Right lobe of liver (tissue), 6 donors: ENCODE results near the gene OPN1MW2. TPM values are rescaled to one million over a fixed set of nuclear protein-coding genes. Genes with fewer than 3 reads are reported as not detected.
"Not testable (repeated sequence)": the region's sequence is repeated elsewhere in the genome, so short reads cannot be mapped to it uniquely, and the experiment has no call there.

Experiments
- ATAC-seq, 4 donors: fragments of 200-7000 bp; cut with Tn5 transposase; one replicate each; pipeline ENCODE4 v1.9.1; 2020; ENCODE audit warnings: mild to moderate bottlenecking in 4 of 4, moderate library complexity in 4 of 4
- DNase-seq, 3 donors: peaks; one replicate each; pipeline ENCODE4 v3.0.0-alpha.2; 2020
- H3K27ac ChIP-seq, 3 donors: fragments of 200-600 bp; one replicate each; pipeline ENCODE4 v1.8.0; 2022
- H3K27me3 ChIP-seq, 2 donors: fragments of 200-600 bp; one replicate each; pipeline ENCODE4 v1.8.0; 2022
- H3K36me3 ChIP-seq, 4 donors: fragments of 200-600 bp; sonication (generic) in 1 of 4; one replicate each; pipeline versions ENCODE4 v1.5.1 to v1.8.0; 2017 to 2022; ENCODE audit warnings: control low read depth in 1 of 4
- H3K4me1 ChIP-seq, 4 donors: fragments of 200-600 bp; sonication (generic) in 1 of 4; one replicate each; pipeline versions ENCODE4 v1.5.1 to v1.8.0; 2017 to 2022; ENCODE audit warnings: control low read depth in 1 of 4
- H3K4me3 ChIP-seq, 3 donors: fragments of 200-600 bp; one replicate each; pipeline ENCODE4 v1.8.0; 2022
- H3K9me3 ChIP-seq, 4 donors: fragments of 200-600 bp; sonication (generic) in 1 of 4; one replicate each; pipeline versions ENCODE4 v1.5.1 to v1.8.0; 2017 to 2022; ENCODE audit warnings: control low read depth in 1 of 4
- WGBS: methylation state at CpG from one replicate; pipeline ENCODE4 v1.1.6; 2018; ENCODE audit warnings: low coverage, low lambda C conversion rate; ENCODE audit not compliant: insufficient coverage; ENCODE audit errors: missing lambda C conversion rate; 5-methylcytosine and 5-hydroxymethylcytosine counted together
- intact Hi-C, 2 donors: fragments of 100-400 bp; cut with DNase I; formaldehyde crosslinking; loops; one replicate each; pipeline versions ENCODE4 v1.11.2 to v1.14.1; 2022
- total RNA-seq, 6 experiments: library from RNA; depleted of rRNA in 2 of 6; stranded (reverse); fragments of >200 nt in 2 of 6; fragmentation: NEBNext Ultra II Directional in 3 of 6; extraction: Animal tissue kit (Norgen Biotek cat#: 25700) in 3 of 6; gene quantifications; one replicate each; pipeline versions ENCODE4 v1.1.0 to v1.2.4, GENCODE V29; 2016 to 2023
- donor health status: DM: no; HTN: yes; CAD: no.
- donor health status: DM: no; HTN: no; CAD: no.
- donor health status: DM: no; HTN: no; CAD: no.
- donor health status: DM: no; HTN: yes; CAD: no.
- donor health status: DM: no; HTN: yes; CAD: no.

The OPN1MW2 gene
- total RNA-seq, 6 experiments from 2014 or later = not detected

DNA sequence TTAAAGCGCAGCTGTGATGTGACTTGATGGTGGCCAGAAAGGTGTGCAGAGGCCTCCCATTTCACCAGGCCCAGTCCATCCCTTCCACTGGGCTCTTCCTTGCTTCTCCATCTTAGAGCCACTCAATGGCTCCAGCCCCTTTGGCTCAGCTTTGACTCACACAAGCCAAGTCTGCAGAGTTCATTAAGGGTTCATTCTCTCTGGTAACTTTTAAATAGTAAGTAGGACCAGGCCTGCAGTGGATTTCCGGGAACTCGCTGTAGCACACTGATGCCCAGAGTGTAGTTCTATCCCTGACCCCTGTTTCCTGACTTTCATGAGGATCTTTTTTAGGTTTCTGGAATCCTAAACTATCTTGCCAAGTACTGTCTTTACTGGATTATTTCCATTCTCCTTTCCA, 49.7 kb downstream of the OPN1MW2 start:
- H3K4me1 ChIP-seq, H3K27me3 ChIP-seq, H3K27ac ChIP-seq, H3K4me3 ChIP-seq, H3K36me3 ChIP-seq, DNase-seq, H3K9me3 ChIP-seq, intact Hi-C loops: not testable (repeated sequence)
- ATAC-seq = peak in 1 of 4 donors; percentile 58
- WGBS = no CpG with 5 or more reads among the region's 3 CpGs

Other genes with a start within 250 kb of the OPN1MW2 start
- 10 to 100 TPM; 15.2 to 32.5 (median 19.7) TPM for gene HCFC1, start 247.9 kb upstream of the OPN1MW2 start, total RNA-seq
- gene TMEM187, start 247.0 kb upstream of the OPN1MW2 start, total RNA-seq = 10 to 100 TPM in 1 of 6 experiments, 1 to 10 TPM in 5; 3.8 to 10.3 (median 5.9) TPM
- gene IRAK1, start 199.9 kb upstream of the OPN1MW2 start, total RNA-seq = 10 to 100 TPM; 27.4 to 77.7 (median 41.4) TPM
- gene MECP2, start 122.0 kb upstream of the OPN1MW2 start, total RNA-seq = 10 to 100 TPM; 14.1 to 18.4 (median 16.0) TPM
- not detected for gene OPN1LW, start 75.5 kb upstream of the OPN1MW2 start, total RNA-seq
- not detected for gene OPN1MW, start 37.2 kb upstream of the OPN1MW2 start, total RNA-seq
- gene OPN1MW3, start 37.8 kb downstream of the OPN1MW2 start, total RNA-seq = not detected
- not detected for gene TEX28, start 75.4 kb downstream of the OPN1MW2 start, total RNA-seq
- gene TKTL1, start 76.0 kb downstream of the OPN1MW2 start, total RNA-seq = under 1 TPM in 1 of 6 experiments, not detected in 5; 0.06 TPM
- gene FLNA, start 154.9 kb downstream of the OPN1MW2 start, total RNA-seq = 100 to 1,000 TPM in 1 of 6 experiments, 10 to 100 TPM in 5; 46.8 to 124 (median 82.6) TPM
- gene EMD, start 159.5 kb downstream of the OPN1MW2 start, total RNA-seq = 10 to 100 TPM; 19.8 to 28.8 (median 24.2) TPM
- 1,000 to 10,000 TPM in 5 of 6 experiments, 100 to 1,000 TPM in 1; 899 to 1,899 (median 1,157) TPM for gene RPL10, start 178.6 kb downstream of the OPN1MW2 start, total RNA-seq
- gene DNASE1L1, start 189.5 kb downstream of the OPN1MW2 start, total RNA-seq = 10 to 100 TPM; 11.7 to 19.5 (median 14.9) TPM
- gene TAFAZZIN, start 191.8 kb downstream of the OPN1MW2 start, total RNA-seq = 10 to 100 TPM; 12.6 to 23.0 (median 17.3) TPM
- gene ATP6AP1, start 208.9 kb downstream of the OPN1MW2 start, total RNA-seq = 10 to 100 TPM; 26.5 to 41.4 (median 32.4) TPM
- 10 to 100 TPM; 26.8 to 37.7 (median 30.9) TPM for gene GDI1, start 217.4 kb downstream of the OPN1MW2 start, total RNA-seq
- 10 to 100 TPM; 19.2 to 36.8 (median 21.9) TPM for gene FAM50A, start 224.4 kb downstream of the OPN1MW2 start, total RNA-seq
- 10 to 100 TPM in 1 of 6 experiments, 1 to 10 TPM in 5; 1.3 to 22.8 (median 2.6) TPM for gene PLXNA3, start 238.5 kb downstream of the OPN1MW2 start, total RNA-seq